GM19240 (cell line): Measurements from ENCODE around the gene GJB6.
"Not testable (repeated sequence)": the region's sequence is repeated elsewhere in the genome, so short reads cannot be mapped to it uniquely, and the experiment has no call there.

ENCODE experiments used
- DNase-seq: peaks from one replicate; pipeline ENCODE4 v3.0.0; 2011; ENCODE audit warnings: low spot score; ENCODE audit not compliant: insufficient read length

The GJB6 gene

DNA sequence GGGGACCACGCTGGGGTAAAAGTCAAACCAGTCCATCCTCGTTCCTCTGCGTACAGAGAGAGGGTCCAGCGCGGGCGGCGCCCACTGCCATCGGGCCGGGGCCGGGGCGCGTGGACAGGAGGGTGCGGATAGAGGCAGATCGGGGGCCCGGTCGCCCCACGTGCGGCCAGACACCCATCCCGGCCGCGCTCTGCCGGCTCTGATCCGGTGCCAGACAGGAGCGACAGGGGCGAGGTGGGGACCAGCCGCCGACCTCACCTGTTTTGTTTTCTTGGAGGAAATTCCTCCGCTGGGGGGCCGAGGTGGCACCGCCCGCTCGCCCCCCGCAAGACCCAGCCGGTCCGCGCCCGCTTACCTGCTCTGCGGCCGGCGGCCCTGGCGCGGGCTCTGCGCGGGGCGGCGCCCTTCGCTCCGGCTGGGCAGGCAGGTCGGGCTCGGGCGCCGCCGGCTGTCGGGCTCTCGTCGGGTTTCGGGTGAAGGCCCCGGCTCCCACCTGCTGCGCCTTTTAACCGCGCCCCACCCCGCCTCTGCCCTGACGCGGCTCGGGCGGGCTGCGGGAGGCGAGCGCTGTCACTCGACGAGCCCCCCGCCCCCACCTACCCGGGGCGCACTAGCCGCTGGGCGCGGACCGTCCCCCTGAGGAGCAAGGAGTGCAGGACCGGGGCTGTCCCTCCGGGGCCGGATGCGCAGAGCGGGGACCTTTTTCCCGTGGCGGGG is at the start of gene GJB6:
GJB6 (minus strand) TSS at position 481 of the 717 bp plus-strand sequence. CDS start 8,839 bp downstream, outside the sequence.
- no peak for DNase-seq

DNA sequence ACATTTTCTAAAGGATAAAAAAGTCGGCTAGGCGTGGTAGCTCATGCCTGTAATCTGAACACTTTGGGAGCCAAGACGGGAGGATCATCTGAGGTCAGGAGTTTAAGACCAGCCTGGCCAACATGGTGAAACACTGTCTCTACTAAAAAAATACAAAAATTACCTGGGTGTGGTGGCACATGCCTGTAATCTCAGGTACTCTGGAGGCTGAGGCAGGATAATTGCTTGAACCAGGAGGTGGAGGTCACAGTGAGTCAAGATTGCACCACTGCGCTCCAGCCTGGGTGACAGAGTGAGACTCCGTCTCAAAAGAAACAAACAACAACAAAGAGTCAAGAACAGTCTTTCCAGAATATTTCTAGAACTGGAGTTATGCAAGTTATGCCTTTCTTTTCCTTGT is 44.8 kb upstream of the GJB6 start:
- DNase-seq = not testable (repeated sequence)

DNA sequence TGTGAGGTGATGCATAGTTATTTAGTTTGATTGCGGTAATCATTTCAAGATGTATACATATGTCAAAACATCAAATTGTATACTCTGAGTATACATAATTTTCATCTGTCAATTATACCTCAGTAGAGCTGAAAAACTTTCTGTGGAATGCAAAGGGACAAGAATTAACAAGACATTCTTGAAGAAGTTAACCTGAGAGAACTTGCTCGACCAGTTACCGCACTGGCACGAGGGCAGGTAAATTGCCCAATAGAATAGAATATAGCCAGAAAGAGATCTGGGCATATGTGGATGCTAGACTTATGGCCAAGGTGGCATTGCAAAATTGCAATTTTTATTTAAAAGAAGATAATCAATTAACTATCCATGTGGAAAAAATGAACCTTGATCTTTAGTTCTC is 42.3 kb upstream of the GJB6 start:
- DNase-seq = no peak

- DNase-seq = no peak
These were observed 40.6 kb upstream of the GJB6 start for GRCh38 chr13:20272588-20273171.

- no peak for DNase-seq
These were observed 40.0 kb upstream of the GJB6 start for GRCh38 chr13:20272104-20272503.

DNA sequence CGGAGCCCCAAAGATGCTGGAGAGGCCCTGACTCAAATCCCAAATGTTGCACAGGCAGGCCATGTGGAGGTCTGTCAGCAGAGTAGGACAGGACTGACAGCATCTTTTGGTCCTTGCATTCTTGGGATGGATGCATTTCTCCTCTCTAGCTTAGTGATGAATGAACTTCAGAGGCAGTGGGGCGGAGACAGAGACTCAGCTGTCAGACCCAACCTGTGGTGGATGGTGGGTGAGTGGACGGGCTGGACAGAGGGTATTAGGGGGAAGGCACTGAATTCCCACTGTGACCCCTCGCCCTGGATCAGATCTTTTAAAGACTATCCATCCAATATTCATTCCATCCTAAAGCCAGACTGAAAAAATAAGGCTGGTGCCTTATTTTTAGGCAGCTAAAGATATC is 39.3 kb upstream of the GJB6 start:
- no peak for DNase-seq

GRCh38 chr13:20270163-20270865 is 38.2 kb upstream of the GJB6 start:
- no peak for DNase-seq

- no peak for DNase-seq
These were observed 32.3 kb upstream of the GJB6 start for GRCh38 chr13:20264271-20265018.

DNA sequence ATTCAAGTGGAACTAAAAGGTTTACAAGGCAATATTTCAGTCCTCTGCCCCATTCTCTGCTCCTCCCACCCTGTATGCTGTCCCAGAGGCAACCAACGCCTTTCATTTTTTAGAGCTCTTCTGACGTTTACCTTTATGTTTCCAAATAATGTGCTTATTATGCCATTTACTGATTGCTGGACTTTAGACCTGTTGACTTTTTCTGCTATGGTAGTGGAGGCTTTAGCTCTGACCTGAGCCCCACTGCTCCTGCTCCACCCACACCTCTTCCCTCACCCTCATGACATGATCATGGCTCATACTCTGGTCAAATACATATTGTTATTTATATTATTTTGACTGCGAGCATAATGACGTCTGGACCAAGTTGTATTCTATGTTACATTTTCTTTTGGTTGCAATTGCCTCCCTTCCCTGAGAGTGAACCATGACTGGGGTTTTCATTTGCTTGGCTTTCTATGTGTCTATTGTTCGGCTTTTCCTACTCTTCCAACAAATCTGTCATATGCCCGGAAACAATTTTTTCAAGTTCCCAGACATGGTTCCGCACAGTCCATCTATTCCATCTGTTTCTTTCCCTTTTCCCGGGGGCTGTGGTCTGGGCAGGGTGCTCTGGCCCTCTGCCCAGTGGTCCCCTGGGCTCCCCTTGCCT is 31.4 kb upstream of the GJB6 start:
- DNase-seq = no peak

DNA sequence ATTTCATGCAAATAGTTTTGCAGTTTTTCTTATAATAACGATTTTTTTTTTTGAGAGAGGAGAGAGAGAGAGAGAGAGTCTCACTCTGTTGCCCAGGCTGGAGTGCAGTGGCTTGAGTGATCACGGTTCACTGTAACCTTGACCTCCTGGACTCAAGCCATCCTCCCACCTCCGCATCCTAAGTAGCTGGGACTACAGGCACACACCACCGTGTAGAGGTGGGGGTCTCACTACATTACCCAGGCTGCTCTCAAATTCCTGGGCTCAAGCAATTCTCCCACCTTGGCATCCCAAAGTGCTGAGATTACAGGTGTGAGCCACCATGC is 26.8 kb upstream of the GJB6 start:
- no peak for DNase-seq

DNA sequence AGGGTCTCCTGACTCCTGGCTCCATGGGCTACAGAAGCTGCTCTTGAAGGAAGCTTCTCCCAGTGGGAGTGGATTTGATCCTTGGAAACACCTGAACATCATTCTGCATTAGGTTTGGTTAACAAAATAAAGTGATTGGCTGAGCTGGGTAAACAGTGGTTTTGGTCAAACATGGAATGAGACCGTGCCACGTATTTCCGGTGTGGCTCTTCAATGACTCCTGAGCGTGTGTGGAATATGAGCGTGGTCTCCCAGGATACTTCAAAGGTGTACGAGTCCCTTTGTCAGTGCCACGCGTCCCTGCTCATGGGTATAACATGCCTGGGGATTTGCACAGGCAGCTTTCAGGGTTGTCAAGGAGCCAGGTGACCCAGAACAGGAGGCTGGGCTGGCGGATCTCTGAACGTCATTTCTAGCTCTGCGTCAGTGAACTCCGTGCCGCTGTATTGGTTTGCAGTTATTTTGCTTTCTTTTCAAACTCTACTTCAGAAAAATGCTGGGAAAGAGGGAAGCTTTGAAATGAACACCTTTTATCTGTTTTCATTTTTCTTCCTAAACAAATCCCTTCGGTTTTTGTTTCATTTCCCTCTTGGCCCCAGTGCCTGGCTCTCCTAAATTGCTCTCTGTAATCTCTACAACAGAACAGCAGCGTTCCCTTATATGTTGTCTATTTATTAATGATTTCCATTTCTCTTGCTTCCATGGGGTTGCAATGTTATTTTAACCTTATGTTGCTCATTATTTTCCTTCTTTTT is 26.3 kb upstream of the GJB6 start:
- no peak for DNase-seq

DNA sequence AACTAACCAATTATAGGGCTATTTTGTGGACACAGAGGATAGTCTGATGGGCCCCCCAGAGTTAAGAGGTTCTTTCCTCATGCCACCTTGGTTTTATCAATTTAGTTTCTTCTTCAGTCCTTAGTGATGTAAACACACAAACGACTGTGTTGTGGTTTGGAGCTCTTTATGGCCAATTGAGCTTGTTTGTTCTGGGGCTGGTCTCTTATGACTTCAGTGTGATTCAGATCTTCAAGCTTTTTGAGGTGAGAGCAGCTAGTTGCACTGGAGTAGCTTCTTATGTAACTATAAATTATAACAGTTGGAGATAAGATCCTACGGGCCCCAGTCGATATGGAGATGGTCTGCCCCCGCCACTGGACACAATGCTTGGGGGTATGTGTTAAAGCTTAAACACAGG is 22.0 kb upstream of the GJB6 start:
- DNase-seq = no peak

GRCh38 chr13:20249913-20250312 is 17.8 kb upstream of the GJB6 start:
- DNase-seq = no peak

DNA sequence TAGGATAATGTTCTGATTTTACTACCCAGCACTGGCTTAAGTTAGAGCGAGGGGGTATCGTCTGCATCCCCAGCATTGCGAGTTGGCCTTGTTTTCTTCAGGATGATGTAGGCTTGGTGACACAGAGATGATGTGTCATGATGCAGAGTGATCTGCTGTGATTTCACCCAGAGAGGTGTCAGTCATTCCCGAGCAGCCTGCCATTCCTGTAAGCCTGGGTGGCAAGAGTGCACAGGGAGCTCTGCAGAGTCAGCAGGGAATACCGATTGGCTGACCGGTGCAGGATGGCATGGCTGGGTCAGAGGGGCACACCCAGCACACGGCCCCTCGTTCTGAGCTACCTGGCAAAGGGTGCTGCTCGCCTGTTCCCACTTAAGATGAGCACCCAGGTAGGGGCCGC is 15.8 kb upstream of the GJB6 start:
- DNase-seq = no peak

- DNase-seq = no peak
These were observed 15.3 kb upstream of the GJB6 start for GRCh38 chr13:20247403-20247802.

DNA sequence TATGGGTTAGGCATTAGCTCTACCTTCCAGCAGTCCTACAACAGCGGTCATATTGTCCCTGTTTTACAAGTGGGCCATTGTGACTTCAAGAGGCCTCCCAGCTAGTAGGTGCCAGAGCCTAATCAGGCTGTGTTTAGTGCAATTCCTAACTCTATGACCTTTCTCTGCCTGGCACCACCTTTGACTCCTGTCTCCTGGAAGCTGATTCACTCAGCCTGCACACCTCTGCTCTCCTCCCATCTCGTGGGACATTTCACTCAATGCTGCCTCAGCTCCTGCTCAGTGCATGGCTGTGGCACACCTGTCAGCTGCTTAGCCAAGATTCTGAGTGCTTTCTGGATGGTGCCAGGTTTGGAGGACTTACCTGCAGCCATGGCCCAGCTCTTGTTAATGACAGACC is 9.5 kb upstream of the GJB6 start:
- no peak for DNase-seq

DNA sequence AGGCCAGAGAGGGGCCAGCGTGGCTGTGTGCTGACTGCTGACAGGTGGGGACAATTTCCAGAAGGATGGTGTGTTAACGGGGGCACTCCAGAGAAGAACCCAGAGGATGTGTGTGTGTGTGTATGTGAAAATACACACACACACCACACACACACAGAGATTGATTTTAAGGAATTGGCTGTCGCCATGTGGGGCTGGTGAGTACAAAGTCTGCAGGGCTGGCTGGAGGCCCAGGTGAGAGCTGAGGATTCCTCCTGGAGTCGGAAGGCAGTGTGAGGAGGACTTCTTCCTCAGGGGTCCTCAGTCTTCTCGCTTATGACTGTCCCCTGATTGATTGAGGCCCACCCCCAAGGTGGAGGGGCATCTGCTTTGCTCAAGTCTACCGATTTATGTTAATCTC is 7.6 kb upstream of the GJB6 start:
- DNase-seq = no peak

DNA sequence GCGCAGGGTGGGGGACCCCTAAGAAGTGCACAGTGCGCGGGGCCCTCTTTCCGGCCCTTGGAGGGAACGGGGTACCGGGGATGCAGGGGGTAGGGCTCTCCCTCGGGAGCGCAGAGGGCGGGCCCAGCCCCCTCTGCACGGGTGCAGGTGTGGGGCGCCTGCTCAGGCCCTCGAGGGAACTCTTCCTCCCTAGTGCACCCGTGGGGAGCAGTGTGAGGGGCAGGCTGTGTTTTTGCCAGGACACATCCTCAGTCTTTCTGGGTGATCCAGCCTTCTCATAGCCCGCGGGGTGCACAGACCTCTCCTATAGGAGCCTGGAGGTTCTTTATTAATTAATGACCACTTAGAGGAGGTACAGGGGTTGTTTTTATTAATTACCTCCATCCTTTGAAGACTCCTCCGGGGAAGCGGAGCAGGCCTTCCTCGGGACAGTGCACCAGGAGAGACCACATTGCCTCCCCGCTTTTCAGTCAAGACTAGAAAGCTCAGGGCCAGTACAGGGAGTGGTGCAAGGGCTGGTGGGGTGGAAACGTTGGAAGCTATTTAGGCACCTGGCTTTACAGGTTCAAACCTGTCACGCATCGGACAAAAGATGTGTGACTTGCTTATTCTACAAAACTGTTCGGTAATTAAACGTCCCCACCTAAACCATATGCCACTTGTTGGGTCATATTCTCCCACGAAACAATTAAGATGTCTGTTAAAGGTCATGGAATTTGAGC is 598 bp upstream of the GJB6 start:
- no peak for DNase-seq

- DNase-seq = no peak
These were observed 943 bp downstream of the GJB6 start for GRCh38 chr13:20230913-20231838.
